AG04450 (cell line): ENCODE results near the gene MEI1. TPM values are rescaled to one million over a fixed set of nuclear protein-coding genes. Genes with fewer than 3 reads are reported as not detected.

Source experiments
- CTCF ChIA-PET: fragments of 300-600, 350-600 bp; formaldehyde crosslinking; extraction: SDS; loops from one replicate; lab custom pipeline; 2022; ENCODE audit warnings: antibody characterized with exemption, inconsistent platforms; lab: Charles Lee
- POLR2A ChIA-PET: fragments of 350-600 bp; formaldehyde crosslinking; extraction: SDS; loops from one replicate; lab custom pipeline; 2021; ENCODE audit warnings: antibody characterized with exemption, inconsistent platforms; lab: Yijun Ruan, JAX
- DNase-seq: peaks from one replicate; pipeline ENCODE4 v3.0.0-alpha.2; 2011; ENCODE audit warnings: low read depth, low spot score
- H3K27ac ChIP-seq: one replicate; pipeline ENCODE4 v1.5.1; 2012; ENCODE audit warnings: low read depth, low read length, control low read depth
- H3K27me3 ChIP-seq: one replicate; pipeline ENCODE4 v1.6.0; 2012; ENCODE audit warnings: low read length; ENCODE audit not compliant: control insufficient read depth, insufficient read depth
- H3K4me3 ChIP-seq: 2 replicates; pipeline ENCODE4 v1.5.1; 2011; ENCODE audit warnings: mild to moderate bottlenecking, low read depth, low read length, control low read depth
- H3K9me3 ChIP-seq: 2 replicates; pipeline ENCODE4 v1.5.1; 2012; ENCODE audit warnings: low read length; ENCODE audit not compliant: control insufficient read depth, insufficient read depth
- CTCF ChIP-seq: IDR thresholded peaks from 2 replicates; pipeline ENCODE4 v1.5.1; 2011; ENCODE audit warnings: low read depth, low read length, control low read depth, inconsistent platforms
- polyA plus RNA-seq: library from polyadenylated mRNA; depleted of rRNA; stranded (reverse); fragments of >200 nt; gene quantifications from 2 replicates; pipeline ENCODE4 v1.2.3, GENCODE V29; 2011

MEI1 gene
- polyA plus RNA-seq, 1 experiment: 0.22 TPM

DNA sequence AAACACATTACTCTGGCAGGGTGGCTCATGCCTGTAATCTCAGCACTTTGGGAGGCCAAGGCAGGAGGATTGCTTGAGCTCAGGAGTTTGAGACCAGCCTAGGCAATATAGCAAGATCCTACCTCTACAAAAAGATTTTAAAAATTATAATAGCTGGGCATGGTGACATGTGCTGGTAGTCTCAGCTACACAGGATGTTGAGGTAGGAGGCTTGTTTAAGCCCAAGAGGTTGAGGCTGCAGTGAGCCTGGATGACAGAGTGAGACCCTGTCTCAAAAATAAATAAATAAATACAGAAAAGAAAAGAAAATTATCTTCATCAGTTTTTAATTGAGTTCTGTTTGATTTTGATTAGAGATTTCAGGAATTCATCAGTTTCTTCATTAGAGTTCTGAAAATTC is 106.3 kb downstream of the MEI1 start:
- no peak for TF ChIP-seq CTCF
- Histone ChIP-seq H3K27ac (no peak overlapping the region), H3K9me3 (no peaks in the 10 kb centered on the region), H3K4me3 (no peak overlapping the region), H3K27me3 (no peaks in the 10 kb centered on the region)
- ChIA-PET CTCF (no interaction called here), POLR2A (no interaction called here)
- no peak for DNase-seq

- POLR2A ChIA-PET: no interaction called here
- no peak for DNase-seq
- H3K9me3 ChIP-seq: no peaks in the 10 kb centered on the region
- no peaks in the 10 kb centered on the region for H3K27me3 ChIP-seq
- no peak overlapping the region for H3K27ac ChIP-seq
- CTCF ChIA-PET: interaction anchor here (0.7 kb wide), 1 partner anchor 111 kb away, joined by 3 read pairs; no protein-coding TSS in a partner anchor
- no peak for TF ChIP-seq CTCF
- no peak overlapping the region for H3K4me3 ChIP-seq
These were observed 109.1 kb downstream of the MEI1 start for GRCh38 chr22:41808400-41808799.

DNA sequence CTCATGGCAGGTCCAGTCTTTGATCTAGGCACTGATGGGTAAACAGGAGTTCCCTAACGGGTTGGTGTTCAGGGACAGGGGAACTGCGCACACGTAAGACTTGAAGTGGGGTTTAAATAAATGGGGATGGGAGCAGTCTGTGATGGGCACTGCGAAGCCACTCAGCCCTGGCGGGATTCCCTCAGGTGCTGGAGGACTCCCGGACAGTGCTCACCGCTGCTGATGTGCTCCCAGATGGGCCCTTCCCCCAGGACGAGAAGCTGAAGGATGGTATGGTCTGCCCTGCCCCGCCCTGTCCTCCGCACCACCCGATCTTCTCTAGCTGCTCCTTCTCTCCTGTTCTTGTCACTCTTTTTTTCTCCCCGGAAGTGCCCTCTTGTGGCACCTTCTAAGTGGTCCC is 110.7 kb downstream of the MEI1 start:
- H3K9me3 ChIP-seq: no peaks in the 10 kb centered on the region
- POLR2A ChIA-PET: no interaction called here
- no peak overlapping the region for H3K4me3 ChIP-seq
- CTCF ChIA-PET: no interaction called here
- no peaks in the 10 kb centered on the region for H3K27me3 ChIP-seq
- TF ChIP-seq CTCF: no peak
- H3K27ac ChIP-seq: no peak overlapping the region
- DNase-seq: no peak

DNA sequence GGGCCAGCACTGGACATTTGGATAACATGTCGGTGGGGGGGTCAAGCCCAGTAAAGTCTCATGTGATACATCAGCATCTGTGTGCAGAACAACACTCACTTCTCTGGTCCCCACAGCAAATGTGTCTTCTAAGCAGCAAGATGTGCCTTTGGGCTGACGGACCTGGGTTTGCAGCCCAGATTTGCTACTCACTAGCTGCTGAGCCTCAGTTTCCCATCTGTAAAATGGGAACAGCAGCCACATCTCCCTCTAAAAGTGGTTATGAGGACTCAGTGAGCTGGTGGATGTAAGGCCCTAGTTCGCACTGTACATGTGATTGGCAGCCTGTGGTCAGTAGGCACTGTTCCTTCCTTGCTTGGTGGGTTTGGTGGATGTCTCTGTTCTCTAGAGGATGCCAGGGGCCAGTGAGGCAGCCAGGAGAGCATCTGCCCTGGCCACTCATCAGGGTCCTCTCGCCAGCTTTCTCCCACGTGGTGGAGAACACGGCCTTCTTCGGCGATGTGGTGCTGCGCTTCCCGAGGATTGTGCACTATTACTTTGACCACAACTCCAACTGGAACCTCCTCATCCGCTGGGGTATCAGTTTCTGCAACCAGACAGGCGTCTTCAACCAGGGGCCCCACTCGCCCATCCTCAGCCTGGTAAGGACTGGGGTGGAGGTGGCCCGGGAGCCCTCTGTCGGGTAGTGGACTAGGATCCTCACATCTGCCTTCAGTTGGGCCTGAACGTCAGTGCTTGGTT is 113.7 kb downstream of the MEI1 start:
- DNase-seq: no peak
- TF ChIP-seq CTCF: no peak
- no peak overlapping the region for H3K4me3 ChIP-seq
- H3K9me3 ChIP-seq: no peaks in the 10 kb centered on the region
- no peaks in the 10 kb centered on the region for H3K27me3 ChIP-seq
- H3K27ac ChIP-seq: no peak overlapping the region
- ChIA-PET CTCF (no interaction called here), POLR2A (no interaction called here)

DNA sequence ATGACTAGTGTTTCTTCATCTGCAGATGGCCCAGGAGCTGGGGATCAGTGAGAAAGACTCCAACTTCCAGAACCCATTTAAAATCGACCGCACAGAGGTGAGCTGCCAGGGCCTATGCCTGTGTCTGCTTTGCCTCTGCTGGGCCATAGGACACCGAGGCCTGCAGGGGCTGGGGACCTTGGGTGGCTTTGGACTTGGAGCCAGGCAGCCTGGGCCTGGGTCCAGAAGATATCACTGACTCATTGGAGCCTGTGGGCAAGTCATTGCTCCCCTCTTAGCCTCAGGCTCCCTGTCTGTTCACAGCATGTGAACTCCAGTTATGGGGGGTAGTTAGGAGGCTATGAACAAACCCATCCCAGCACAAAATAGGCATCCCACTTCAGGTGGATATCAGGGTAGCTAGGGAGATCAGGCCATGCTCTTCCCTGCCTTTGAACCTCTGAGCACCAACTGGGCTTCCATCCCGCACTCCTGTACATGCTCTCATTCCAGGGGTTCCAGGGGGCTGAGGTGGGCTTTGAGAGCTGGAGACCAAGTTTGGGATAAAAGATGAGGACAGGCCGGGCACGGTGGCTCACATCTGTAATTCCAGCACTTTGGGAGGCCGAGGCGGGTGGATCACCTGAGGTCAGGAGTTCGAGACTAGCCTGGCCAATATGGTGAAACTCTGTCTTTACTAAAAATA is 114.6 kb downstream of the MEI1 start:
- CTCF ChIA-PET: no interaction called here
- H3K27ac ChIP-seq: no peak overlapping the region
- no peaks in the 10 kb centered on the region for H3K9me3 ChIP-seq
- no peak overlapping the region for H3K4me3 ChIP-seq
- POLR2A ChIA-PET: no interaction called here
- TF ChIP-seq CTCF: no peak
- H3K27me3 ChIP-seq: no peaks in the 10 kb centered on the region
- DNase-seq: no peak
